NCI-H1092 treated with DMSO at 0.1 percent for 48 hours (cell line): ENCODE data around the gene URB2.

Experiments
- DNase-seq: peaks from one replicate; lab custom pipeline; 2025; lab: John Stamatoyannopoulos, UW

Gene URB2

DNA sequence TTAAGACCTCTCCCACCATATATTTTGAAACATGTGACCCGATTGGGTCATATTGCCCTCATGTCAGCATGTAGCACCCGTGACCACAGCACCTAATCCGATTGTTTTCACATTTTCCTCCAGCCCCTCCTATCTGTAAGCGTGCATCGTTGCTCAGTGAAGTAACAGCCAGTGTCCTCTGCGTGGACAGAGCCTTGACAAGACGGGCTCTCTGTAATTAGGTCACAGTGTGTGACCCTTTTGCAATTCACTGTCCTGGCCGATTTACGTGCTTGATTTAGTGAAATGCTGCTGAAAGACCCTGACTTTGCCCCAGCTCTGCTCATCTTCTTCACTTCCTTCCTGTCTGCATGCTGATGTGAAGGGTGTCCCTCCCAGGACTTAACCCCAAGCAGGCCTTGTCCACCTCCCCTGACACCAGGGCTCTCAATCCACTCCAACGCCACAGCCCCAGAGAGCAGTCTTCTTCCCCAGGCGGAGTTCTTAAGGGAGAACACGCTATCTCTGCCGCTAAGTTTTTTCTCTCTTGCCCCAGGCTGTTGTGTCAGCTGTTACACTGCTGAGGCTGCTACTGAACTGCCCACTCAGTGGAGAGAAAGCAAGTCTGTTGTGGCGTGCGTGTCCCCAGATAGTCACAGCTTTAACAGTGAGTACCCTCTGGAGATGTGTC, 19.4 kb downstream of the URB2 start:
- no peak for DNase-seq

DNA sequence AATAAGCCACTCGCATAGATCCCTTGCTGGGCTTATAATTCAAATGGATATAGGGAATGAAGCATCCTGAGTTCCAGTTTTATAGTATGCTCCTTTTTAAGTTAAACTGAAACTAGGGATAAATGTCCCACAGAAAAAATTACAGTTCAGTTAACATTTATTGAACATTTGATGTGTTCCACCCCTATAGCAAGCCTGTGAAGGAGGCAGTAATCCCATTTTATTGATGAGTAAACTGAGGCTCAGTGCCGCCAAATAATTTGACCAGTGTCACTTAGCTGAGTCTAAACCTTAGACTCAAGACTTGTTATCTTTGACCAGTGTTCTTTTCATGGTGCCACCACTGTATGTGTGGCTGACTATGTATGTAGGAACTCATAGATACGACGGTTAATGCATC, 22.4 kb downstream of the URB2 start:
- DNase-seq = no peak

DNA sequence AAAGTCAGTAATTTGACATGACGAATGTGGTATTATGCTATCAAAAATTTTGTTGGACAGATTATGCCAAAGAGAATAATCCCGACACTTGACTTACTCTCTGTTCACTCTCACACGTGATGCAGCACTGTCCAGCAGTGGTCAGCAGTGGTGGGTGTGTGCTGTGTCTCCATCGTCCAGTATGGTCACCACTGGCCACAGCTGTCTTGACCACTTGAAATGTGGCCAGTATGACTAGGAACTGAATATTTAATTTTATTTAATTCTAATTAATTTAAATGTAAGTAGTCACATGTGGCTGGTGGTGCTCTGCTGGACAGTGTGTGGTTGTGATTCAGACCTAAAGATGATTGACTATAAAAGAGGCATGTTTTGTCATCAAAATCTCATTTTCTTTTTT, 24.0 kb downstream of the URB2 start:
- DNase-seq = no peak

DNA sequence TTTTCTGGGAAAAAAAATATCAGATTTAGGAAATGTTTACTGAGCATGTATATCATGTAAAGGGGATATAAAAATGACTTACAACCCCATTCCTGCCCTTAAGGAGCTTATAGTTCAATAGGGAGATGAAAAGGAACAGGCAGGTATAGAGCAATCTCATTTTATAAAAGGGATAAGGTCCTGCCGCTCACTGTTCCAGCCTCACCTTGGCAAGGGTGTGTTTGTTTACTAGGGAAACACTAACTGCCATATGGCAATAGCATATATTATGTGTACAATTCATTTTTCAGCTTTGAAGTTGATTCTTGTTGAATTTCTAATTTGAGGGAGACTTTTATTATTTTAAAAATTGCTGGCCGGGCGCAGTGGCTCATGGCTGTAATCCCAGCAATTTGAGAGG, 25.5 kb downstream of the URB2 start:
- DNase-seq = no peak

DNA sequence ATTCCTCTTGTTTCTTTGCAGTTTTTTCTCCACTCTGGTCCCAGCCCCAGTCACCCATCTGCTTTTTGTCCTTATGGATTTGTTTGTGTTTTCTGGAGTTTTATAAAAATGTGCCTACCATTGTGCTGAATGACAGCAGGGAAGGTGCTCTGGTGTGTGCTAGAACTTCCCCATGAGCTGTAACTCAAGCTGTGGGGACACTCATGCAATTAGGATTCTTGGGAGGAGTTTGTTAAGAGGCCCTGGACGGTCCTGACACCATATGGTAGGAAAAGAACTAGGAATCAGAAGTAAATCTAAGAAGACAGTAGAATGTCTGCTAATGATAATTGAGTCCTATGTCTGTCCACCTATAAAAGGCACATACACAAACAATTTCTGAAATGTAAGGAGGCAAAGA, 27.4 kb downstream of the URB2 start:
- no peak for DNase-seq

DNA sequence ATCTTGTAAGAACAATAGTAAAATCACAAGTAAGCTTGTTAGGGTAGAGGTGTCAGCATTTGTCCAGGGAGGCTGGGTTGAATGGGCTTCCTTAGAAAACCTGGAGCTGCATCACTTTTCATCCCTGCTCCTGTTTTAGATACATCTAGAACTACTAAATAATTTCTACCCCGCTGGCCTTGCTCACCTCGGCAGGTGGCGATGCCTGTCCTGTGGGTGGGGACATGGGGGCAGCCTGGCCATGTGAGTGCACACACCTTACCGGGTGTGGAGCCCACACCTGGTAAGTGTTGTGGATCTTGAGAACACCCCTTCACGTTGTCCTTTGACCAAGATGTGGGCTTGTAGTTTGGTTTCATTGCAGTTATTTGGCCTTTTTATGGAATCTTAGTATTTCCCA, 29.7 kb downstream of the URB2 start:
- DNase-seq = no peak

DNA sequence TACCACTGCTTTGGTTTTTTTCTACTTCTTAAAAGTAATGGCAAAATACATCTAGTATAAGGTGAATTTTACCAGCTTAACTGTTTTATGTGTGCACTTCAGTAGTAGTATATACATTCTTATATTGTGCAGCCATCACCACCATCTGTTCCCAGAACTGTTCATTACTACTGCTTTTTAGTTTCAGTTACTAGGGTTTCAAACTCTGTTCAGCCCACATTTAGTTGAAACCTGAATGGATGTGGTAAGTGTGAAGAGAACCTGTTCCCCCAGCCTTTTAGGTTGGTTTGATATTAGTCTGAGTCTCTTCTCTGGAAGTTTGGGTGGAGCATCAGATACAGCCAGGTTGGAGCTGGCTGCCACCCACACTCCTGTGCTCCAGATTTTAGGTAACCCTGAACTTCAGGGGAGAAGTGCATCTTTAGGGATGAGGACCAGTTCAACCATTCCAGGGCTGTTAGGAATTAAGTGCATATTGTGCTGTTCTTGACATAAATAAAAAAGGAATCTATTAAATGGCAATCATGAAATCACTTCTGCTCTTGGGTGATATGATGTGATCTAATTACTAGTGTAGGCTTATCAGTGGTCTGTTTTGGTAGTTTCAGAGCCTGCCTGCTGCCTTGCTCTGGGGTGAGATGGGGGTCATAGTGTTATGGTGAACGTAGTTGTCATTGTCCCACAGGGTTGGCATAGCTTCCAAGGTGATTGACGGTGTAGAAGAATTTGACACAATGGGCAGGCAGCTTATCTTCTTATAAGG, 32.1 kb downstream of the URB2 start:
- no peak for DNase-seq

DNA sequence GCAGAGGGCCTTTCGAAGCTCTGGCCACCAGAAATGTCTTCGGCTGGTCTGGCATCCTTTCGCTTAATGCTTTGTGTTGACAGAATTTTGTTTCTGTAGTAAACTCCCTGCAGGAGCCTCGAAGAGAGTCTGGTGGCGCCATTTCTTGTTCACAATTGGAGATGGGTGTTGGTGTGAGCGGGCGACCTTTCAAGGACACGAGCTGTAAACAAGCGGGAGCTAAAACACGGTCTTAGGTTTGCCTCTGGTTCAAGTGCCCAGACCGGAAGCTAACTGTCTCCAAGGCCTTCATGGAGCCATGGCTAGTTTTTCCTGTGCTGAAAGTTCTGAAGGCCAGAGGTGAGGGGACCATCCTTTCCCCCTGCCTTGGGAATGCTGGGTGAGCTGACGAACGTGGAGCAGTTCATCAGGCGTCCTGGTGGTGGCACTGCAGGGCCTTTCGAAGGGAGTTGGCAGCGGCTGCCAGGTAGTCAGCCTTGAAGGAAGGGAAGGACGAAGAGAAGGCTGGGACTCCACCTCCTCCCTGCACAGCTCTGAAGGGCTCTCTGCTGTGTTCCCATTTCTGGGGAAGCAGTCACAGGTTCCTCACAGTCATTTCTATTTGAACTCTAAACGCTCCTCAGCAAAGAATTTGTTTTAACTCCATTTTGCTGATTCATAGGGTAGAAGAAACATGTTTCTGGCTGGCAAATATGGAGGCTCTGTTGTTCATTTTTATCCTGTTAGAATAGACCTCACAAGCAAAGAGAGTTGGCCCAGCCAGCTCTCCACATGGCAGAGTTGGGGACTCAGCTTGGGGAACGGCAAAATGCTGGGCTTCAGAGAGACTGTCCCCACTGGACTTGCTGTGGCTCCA, 35.2 kb downstream of the URB2 start:
- peak; percentile 65 for DNase-seq

DNA sequence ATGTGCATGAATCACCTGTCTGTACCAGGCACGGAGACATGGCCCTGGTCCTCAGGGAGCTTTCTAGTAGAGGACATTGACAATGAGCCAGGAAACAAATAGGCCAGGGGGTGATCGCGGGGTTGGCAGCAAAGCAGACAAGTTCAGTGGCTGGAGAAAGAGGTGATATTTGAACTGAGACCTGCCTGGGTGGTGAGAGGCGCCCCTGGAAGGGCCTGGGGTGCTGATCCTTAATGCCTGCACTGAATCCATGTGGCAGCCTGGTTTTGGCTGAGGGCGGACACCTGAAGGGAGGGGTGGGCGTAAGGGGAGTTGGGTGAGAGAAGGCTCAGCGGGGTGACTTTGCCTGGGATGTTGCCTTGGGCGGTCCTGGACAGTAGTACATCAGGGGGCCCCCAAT, 35.9 kb downstream of the URB2 start:
- no peak for DNase-seq

DNA sequence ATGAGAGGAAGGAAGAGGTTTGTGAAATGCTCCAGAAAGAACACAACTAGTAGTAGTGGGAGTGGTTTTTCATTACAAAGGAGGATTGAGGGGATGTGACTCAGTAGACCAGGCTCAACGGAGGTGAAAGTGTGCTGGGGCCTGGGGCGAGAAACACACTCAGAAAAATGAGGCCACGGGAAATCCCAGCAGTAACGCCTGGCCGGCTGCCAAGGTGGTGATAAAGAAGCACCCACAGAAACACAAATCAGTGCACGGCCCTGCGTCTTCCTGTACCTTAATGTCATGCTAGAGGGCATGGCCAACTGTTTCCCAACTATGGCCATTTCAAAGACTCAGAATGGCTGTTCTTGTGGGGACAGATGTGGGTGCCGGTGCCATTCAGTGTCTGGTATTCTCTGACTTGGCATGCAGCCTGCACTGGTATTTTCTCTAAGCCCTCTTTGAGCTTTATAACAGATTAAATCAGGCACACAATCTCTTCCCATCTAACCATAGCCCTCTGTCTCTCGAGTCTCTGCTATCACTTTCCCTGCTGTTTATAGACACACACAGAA, 38.2 kb downstream of the URB2 start:
- DNase-seq = no peak

DNA sequence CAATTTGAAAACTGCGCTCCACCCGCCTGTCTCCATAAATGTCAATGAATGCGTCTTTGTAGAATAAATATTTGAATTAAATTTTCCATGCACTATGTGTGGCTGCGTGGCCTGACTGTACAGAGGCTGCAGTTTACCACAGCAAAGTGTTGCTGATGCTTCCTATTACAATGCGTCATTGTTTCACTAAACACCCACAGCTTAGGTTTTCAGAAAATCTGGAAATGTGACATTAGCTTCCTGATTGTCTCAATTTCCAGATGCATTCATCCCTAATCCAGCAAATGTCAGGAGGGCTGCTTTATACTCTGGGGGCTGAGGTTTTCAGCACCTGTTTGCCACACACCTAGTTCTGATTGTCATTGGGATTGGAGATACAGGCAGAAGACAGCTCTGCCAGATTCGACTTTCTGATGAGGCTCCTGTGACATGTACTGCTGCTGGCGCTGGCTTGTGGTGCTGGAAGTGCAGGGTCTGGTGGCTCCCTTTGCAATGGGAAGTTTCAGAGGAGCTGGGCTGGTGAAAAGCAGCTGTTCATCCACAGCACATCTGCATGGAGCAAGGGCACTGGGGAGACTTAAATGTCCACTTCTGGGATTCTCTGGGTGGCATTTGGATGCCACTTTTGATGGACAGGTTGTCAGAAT, 40.0 kb downstream of the URB2 start:
- DNase-seq = no peak

DNA sequence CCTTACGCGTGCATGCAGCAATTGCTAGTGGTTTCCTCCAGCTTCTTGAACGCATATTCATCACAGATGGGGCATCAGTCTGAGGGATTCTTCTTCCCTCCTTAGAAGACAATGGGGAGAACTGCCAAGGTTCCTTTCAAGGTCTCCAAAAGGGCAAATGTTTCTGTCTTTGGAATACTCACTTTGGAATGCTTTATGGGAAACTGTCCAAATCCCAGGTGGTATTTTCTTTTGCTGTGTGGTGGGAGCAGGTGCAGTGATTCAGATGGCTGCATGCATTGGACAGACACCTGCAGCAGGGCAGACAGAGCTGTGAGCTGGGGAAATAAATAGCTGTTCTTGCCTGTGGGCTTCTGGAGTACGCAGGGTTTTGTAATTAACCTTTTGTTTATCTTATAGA, 40.5 kb downstream of the URB2 start:
- peak; percentile 8 for DNase-seq

DNA sequence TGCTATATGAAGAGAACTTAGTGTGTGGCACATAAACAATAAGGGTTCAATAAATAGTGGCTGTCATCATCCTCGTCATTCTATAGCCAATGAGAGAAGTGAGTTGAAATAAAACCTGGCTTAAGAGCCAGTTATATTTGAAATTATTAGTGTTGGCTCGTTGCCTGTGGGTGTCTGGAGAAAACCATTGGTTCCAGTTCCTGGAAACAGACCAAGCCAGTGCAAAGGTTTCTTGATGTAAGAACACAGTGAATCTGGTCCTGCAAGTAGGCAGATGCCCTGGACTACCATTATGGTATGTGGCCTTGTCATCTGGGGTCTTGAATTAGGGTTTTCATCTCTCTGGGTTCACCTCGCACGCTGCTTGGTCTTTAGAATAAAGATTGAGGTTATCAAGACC, 43.3 kb downstream of the URB2 start:
- no peak for DNase-seq

DNA sequence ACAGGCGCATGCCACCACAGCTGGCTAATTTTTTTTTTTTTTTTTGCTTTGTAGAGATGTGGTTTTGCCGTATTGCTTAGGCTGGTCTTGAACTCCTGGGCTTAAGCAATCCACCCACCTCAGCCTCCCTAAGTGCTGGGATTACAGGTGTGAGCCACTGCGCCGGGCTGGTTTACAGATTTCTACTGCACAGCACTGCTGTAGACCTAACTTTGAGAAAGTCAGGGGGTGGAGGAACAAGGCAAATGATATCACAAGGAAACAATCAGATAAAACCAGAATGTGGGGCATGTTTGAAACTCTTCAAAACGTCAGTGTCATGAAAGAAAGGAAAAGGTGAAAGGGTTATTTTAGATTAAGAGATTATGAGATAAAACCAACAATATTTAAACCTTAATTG, 45.3 kb downstream of the URB2 start:
- no peak for DNase-seq

DNA sequence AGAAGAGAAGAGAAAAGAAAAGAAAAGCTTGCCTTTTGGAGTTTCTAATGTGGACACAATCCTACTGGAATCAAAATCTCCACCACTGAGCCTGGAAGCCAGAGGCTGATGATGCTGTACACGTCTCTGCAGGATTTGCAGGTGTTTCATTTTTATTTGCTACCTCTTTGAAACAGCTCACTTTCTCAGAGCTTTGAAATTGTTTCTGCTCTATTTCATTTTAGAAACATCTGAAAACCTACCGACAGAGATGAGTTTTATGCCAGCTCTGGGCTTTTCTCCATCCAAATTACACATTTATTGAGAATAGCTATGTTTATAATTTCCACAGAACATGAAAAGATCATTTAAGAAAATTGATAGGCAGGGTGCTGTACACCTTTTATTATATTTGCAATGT, 46.2 kb downstream of the URB2 start:
- DNase-seq = no peak

DNA sequence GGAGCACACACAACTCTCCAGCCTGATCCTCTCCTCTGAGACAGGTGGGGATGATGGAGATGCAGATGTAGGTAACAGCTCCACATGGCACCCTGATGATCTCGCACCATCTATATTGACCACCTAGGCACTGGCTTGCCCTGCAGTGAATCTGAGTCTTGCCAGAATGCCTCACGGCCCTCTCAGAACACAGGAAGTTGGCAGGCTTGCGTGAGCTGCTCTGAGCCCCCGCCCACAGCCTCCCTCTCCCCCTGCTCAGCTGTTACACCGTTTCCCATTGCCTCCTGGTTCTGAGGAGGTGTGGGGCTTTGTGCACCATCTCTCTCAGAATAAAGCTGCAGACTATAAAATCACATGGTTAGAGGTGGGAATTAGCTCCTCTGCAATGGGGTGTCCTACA, 48.0 kb downstream of the URB2 start:
- DNase-seq = no peak

DNA sequence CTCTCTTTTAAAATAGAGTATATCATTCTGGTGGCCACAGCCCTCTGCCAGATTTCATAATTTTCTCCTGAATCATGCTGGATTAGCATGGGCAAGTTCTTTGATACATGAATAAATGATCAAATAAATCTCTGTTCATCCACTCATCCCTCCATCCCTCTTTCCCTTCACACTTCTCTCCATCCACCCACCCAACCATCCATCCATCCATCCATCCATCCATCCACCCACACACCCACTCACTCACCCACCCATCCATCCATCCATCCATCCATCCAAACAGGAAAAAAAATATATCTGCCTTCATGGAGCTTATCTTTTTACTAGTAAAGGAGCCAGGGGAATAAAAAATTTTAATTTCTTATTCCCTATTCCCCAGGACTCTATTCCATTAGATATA, 49.3 kb downstream of the URB2 start:
- DNase-seq = no peak

DNA sequence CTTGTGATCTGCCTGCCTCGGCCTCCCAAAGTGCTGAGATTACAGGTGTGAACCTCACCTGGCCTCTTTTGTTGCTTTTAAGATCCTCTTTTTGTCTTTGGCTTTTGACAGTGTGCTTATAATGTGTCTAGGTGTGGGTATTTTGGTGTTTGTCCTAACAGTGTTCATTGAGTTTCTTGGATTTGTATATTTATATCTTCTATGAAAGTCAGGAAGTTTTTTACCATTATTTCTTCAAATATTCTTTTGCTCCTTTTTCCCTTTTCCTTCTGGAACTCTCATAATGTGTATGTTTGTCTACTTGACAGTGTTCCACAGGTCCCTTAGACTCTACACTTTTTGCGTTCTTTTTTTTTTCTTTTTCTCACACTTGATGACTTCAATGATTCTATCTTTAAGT, 59.1 kb downstream of the URB2 start:
- no peak for DNase-seq

DNA sequence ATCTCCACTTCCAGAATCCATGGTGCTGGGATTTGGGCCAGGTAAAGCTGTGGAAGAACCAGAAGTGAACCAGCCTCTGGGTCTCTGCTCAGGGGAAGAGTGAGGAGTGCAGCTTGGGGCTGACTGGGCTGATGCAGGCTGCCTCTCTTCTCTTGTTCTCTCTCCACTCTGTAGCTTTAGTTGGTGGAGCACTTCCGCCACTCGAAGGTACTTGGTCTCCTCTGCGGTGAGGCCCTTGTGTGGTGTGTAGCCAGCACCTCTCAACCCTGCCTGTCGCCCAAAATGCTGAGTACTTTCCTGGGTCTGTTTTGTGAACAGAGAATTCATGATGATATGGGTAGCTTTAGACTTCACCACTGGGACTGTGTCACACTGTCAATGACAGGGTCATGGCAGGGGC, 63.2 kb downstream of the URB2 start:
- no peak for DNase-seq

DNA sequence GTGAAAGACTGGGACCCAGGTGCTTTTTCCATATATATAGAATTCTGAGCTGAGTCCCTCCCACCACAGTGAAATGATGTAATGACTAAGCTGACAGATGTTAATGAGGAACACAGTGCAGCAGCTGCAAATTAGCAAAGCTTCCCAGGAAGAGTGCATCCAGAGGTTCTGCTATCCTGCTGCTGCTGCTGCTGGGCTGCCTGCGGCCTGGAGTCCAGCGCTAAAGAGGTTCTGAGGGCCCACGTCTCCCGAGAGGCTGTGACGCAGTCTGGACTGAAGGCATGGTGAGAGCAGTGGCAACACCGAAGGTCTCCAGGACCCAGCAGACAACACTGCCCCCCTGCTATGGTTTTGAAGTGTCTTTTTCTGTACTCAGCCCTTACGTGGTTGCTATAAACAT, 63.9 kb downstream of the URB2 start:
- DNase-seq = no peak

DNA sequence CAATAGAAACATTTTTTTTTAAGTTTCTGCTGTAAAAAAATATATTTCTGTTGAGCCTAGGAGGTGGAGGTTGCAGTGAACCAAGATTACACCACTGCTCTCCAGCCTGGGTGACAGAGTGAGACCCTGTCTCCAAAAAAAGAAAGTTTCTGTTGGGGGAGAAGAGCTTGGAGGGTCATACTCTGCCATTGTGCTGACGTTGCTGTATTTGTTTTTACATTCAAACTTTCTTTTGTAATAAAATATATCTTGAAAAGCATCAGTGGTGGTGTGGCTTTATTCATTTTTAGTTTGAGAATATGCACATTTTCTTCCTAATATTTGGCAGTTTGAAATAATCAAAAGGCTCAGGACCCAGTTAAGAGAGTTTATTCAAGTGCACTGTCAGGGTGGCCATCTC, 64.6 kb downstream of the URB2 start:
- DNase-seq = no peak

DNA sequence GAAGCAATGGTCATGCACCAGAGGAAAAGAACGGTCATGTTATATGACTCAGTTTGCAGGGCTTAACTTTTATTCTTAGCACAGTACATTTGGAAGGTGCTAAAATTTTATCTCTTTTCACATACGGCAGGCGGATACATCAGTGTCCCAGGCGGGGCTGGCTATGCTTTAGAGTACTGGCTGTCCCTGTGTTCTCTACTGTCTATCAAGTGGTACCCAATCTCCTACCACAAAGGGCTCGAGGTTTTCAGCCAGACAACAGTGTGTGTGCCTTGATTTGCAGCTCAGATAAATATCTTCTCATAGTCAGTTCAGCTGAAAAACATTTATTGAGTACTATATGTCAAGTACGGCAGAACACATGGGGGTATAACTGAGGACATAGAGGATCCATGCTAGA, 65.3 kb downstream of the URB2 start:
- DNase-seq = no peak
